H1 (cell line): Measurements from ENCODE around the gene HTRA2. TPM values are rescaled to one million over a fixed set of nuclear protein-coding genes. Genes with fewer than 3 reads are reported as not detected.

Experiments used
- CHD1 ChIP-seq: IDR thresholded peaks from 2 replicates; pipeline ENCODE4 v1.6.1; 2012; ENCODE audit warnings: low read depth, low read length, improper control_type of control experiment
- GABPA ChIP-seq: IDR thresholded peaks from 2 replicates; pipeline ENCODE4 v1.6.1; 2011; ENCODE audit warnings: mild to moderate bottlenecking, low read length, moderate library complexity, borderline replicate concordance; ENCODE audit not compliant: insufficient read depth
- HDAC2 ChIP-seq, 2 experiments: fragments of 300-600 bp in 1 of 2; sonication (generic) in 1 of 2; IDR thresholded peaks; 2 replicates each; pipeline ENCODE4 v1.6.1; 2011 to 2012; ENCODE audit warnings: low read depth in 2 of 2, low read length in 2 of 2, mild to moderate bottlenecking in 2 of 2, moderate library complexity in 2 of 2, borderline replicate concordance in 1 of 2, inconsistent platforms in 1 of 2
- KDM5A ChIP-seq: fragments of 200-600 bp; IDR thresholded peaks from 2 replicates; pipeline ENCODE4 v1.7.1; 2012; ENCODE audit warnings: mild to moderate bottlenecking, low read length, inconsistent platforms, mixed read lengths
- PHF8 ChIP-seq: fragments of 200-600 bp; sonication (generic); conservative IDR thresholded peaks from 2 replicates; pipeline ENCODE4 v1.7.1; 2012; ENCODE audit warnings: low read depth, mild to moderate bottlenecking, inconsistent platforms, low read length, moderate library complexity
- USF2 ChIP-seq: IDR thresholded peaks from 2 replicates; pipeline ENCODE4 v1.6.1; 2011; ENCODE audit warnings: low read length, improper control_type of control experiment
- polyA plus RNA-seq, 7 experiments: library from polyadenylated mRNA; depleted of rRNA in 3 of 7; stranded (reverse) in 5 of 7; unstranded in 2 of 7; fragments of >200 nt in 5 of 7; fragments of 200-250 nt in 2 of 7; gene quantifications; 1 replicate in 5 of 7; 2 replicates in 1 of 7; 4 replicates in 1 of 7; pipeline versions ENCODE4 v1.2.1 to v1.2.3, GENCODE V29; 2011 to 2013; ENCODE audit warnings: missing spikeins in 2 of 7, mixed read lengths in 2 of 7
- total RNA-seq: library from RNA; stranded (reverse); fragmentation: NEBNext Ultra II Directional; extraction: Animal tissue kit (Norgen Biotek cat#: 25700); gene quantifications from 2 replicates; pipeline ENCODE4 v1.2.1, GENCODE V29; 2021
- TF ChIP-seq, protein P1 (sequence below): fragments of 300-600 bp; sonication (generic); IDR thresholded peaks from 2 replicates; pipeline ENCODE4 v1.7.1; 2012; ENCODE audit warnings: low read length, moderate library complexity, mild to moderate bottlenecking, inconsistent platforms; ENCODE audit not compliant: insufficient replicate concordance

Gene HTRA2
- total and polyA plus RNA-seq, 2 of the 8 experiments (the other 6 are each of a cell fraction or from before 2014, with no cell fraction given): 21.6 to 37.6 TPM

- TF ChIP-seq, protein P1, sequence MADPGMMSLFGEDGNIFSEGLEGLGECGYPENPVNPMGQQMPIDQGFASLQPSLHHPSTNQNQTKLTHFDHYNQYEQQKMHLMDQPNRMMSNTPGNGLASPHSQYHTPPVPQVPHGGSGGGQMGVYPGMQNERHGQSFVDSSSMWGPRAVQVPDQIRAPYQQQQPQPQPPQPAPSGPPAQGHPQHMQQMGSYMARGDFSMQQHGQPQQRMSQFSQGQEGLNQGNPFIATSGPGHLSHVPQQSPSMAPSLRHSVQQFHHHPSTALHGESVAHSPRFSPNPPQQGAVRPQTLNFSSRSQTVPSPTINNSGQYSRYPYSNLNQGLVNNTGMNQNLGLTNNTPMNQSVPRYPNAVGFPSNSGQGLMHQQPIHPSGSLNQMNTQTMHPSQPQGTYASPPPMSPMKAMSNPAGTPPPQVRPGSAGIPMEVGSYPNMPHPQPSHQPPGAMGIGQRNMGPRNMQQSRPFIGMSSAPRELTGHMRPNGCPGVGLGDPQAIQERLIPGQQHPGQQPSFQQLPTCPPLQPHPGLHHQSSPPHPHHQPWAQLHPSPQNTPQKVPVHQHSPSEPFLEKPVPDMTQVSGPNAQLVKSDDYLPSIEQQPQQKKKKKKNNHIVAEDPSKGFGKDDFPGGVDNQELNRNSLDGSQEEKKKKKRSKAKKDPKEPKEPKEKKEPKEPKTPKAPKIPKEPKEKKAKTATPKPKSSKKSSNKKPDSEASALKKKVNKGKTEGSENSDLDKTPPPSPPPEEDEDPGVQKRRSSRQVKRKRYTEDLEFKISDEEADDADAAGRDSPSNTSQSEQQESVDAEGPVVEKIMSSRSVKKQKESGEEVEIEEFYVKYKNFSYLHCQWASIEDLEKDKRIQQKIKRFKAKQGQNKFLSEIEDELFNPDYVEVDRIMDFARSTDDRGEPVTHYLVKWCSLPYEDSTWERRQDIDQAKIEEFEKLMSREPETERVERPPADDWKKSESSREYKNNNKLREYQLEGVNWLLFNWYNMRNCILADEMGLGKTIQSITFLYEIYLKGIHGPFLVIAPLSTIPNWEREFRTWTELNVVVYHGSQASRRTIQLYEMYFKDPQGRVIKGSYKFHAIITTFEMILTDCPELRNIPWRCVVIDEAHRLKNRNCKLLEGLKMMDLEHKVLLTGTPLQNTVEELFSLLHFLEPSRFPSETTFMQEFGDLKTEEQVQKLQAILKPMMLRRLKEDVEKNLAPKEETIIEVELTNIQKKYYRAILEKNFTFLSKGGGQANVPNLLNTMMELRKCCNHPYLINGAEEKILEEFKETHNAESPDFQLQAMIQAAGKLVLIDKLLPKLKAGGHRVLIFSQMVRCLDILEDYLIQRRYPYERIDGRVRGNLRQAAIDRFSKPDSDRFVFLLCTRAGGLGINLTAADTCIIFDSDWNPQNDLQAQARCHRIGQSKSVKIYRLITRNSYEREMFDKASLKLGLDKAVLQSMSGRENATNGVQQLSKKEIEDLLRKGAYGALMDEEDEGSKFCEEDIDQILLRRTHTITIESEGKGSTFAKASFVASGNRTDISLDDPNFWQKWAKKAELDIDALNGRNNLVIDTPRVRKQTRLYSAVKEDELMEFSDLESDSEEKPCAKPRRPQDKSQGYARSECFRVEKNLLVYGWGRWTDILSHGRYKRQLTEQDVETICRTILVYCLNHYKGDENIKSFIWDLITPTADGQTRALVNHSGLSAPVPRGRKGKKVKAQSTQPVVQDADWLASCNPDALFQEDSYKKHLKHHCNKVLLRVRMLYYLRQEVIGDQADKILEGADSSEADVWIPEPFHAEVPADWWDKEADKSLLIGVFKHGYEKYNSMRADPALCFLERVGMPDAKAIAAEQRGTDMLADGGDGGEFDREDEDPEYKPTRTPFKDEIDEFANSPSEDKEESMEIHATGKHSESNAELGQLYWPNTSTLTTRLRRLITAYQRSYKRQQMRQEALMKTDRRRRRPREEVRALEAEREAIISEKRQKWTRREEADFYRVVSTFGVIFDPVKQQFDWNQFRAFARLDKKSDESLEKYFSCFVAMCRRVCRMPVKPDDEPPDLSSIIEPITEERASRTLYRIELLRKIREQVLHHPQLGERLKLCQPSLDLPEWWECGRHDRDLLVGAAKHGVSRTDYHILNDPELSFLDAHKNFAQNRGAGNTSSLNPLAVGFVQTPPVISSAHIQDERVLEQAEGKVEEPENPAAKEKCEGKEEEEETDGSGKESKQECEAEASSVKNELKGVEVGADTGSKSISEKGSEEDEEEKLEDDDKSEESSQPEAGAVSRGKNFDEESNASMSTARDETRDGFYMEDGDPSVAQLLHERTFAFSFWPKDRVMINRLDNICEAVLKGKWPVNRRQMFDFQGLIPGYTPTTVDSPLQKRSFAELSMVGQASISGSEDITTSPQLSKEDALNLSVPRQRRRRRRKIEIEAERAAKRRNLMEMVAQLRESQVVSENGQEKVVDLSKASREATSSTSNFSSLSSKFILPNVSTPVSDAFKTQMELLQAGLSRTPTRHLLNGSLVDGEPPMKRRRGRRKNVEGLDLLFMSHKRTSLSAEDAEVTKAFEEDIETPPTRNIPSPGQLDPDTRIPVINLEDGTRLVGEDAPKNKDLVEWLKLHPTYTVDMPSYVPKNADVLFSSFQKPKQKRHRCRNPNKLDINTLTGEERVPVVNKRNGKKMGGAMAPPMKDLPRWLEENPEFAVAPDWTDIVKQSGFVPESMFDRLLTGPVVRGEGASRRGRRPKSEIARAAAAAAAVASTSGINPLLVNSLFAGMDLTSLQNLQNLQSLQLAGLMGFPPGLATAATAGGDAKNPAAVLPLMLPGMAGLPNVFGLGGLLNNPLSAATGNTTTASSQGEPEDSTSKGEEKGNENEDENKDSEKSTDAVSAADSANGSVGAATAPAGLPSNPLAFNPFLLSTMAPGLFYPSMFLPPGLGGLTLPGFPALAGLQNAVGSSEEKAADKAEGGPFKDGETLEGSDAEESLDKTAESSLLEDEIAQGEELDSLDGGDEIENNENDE: no peak
- no peak for TF ChIP-seq KDM5A
- no peak for TF ChIP-seq HDAC2 (IDR thresholded peaks at IDR 0.05; ENCODE audit: borderline replicate concordance in 1 of 2, low read depth in 2 of 2, low read length in 2 of 2)
- TF ChIP-seq USF2: no peak
- TF ChIP-seq PHF8: no peak
- TF ChIP-seq CHD1: no peak
- TF ChIP-seq GABPA: no peak
Measured at GRCh38 chr2:74513605-74514367, 15.9 kb upstream of the HTRA2 start (continued).
